PFSK-1 (cell line): ENCODE measurements around the gene EXOC7.

Source experiments
- FOXP2 ChIP-seq: optimal IDR thresholded peaks from 2 replicates; pipeline ENCODE3; 2011; ENCODE audit warnings: borderline replicate concordance, control low read depth, inconsistent platforms; ENCODE audit not compliant: insufficient read depth; ENCODE audit errors: extremely low read length, extremely low read depth
- POLR2AphosphoS5 ChIP-seq: IDR thresholded peaks from 2 replicates; pipeline ENCODE4 v1.6.1; 2012; ENCODE audit warnings: low read depth, mild to moderate bottlenecking, control low read depth, low read length, moderate library complexity
- SIN3A ChIP-seq: IDR thresholded peaks from 2 replicates; pipeline ENCODE4 v1.6.1; 2012; ENCODE audit warnings: mild to moderate bottlenecking, low read length, moderate library complexity, borderline replicate concordance; ENCODE audit not compliant: insufficient read depth
- TAF1 ChIP-seq: IDR thresholded peaks from 2 replicates; pipeline ENCODE4 v1.6.1; 2012; ENCODE audit warnings: low read length, control low read depth, borderline replicate concordance; ENCODE audit not compliant: insufficient read depth
- TF ChIP-seq, protein P1 (sequence below), 2 experiments: IDR thresholded peaks; 2 replicates each; pipeline versions ENCODE4 v1.6.1 to v1.8.0; 2011 to 2012; ENCODE audit warnings: low read depth in 2 of 2, low read length in 2 of 2, control low read depth in 1 of 2, inconsistent platforms in 1 of 2, mild to moderate bottlenecking in 1 of 2, moderate library complexity in 1 of 2; ENCODE audit not compliant: insufficient read depth in 1 of 2

Gene EXOC7

DNA sequence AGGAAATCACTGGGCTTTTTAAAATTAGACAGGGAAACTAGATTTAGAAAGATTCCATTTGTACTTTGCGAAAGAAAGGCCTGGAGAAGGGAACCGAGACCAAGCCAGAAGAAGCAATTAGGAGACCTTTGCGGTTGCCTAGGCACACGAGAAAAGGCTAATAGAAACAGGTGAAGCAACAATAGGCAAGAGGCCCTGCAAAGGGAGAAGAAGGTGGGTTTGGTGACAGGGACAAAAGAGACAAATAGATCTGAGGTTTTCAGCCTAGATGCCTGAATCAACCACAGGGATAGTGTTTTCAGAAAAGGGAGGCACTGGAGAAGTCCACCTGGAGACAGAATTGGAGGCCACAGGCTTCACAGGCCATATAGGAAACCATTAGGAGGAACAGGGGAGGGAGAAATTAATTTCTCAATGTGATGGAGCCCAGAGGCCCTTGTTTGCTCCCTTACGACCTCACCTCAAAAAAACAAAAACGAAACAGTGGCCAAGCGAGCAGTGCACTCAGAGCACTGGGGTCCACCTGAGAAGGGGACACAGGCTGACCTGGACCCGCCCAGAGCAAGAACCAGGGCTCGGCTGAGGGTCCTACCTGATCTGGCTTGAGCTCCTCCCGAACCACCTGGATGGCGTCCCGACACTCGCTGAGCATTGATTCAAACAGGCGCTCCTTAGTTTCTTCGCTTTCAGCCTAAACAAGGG, 53.6 kb downstream of the EXOC7 start:
- no peak for TF ChIP-seq POLR2AphosphoS5
- TF ChIP-seq SIN3A = no peak

DNA sequence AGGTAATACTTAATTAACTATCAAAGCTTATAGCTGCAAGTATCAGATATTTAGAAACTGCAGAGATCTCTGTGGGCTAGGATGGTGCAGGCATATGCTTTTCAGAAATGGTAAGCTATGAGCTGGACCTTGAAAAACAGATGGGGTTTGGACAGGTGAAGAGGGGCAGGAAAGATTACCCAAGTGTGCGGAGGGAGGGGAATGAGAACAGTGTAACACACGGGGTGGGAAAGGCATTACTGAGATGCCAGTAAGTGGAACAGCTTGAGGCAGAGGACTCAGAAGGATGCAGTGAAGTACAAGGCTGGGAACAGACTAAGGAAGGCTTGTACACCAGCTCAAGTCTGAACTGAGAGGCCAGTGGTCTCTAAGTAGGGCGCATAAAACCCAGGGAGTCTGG, 54.3 kb downstream of the EXOC7 start:
- no peak for TF ChIP-seq FOXP2
- no peak for TF ChIP-seq POLR2AphosphoS5
- TF ChIP-seq TAF1 = no peak
- TF ChIP-seq SIN3A = no peak
- TF ChIP-seq, protein P1, sequence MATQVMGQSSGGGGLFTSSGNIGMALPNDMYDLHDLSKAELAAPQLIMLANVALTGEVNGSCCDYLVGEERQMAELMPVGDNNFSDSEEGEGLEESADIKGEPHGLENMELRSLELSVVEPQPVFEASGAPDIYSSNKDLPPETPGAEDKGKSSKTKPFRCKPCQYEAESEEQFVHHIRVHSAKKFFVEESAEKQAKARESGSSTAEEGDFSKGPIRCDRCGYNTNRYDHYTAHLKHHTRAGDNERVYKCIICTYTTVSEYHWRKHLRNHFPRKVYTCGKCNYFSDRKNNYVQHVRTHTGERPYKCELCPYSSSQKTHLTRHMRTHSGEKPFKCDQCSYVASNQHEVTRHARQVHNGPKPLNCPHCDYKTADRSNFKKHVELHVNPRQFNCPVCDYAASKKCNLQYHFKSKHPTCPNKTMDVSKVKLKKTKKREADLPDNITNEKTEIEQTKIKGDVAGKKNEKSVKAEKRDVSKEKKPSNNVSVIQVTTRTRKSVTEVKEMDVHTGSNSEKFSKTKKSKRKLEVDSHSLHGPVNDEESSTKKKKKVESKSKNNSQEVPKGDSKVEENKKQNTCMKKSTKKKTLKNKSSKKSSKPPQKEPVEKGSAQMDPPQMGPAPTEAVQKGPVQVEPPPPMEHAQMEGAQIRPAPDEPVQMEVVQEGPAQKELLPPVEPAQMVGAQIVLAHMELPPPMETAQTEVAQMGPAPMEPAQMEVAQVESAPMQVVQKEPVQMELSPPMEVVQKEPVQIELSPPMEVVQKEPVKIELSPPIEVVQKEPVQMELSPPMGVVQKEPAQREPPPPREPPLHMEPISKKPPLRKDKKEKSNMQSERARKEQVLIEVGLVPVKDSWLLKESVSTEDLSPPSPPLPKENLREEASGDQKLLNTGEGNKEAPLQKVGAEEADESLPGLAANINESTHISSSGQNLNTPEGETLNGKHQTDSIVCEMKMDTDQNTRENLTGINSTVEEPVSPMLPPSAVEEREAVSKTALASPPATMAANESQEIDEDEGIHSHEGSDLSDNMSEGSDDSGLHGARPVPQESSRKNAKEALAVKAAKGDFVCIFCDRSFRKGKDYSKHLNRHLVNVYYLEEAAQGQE (IDR thresholded peaks at IDR 0.05; ENCODE audit: insufficient read depth in 1 of 2, low read depth in 2 of 2, low read length in 2 of 2) = no peak

DNA sequence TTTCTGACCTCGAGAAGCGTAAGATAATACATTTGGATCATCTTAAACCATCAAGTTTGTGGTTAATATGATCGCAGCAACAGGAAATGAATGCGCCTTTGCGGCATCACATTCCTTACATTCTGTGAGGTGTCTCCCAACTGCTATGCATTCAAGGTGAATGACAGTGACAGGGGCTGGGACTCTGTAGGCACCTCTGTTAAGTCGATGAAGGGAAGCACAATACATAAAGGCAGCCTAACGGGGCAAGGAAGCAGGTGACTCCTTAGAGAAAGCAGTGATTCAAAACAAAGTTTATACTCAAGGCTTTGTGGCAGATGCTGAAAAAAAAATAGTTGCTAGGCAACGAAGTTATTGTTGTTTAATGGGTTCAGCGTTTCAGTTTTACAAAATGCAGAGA, 54.9 kb downstream of the EXOC7 start:
- TF ChIP-seq TAF1 = no peak
- TF ChIP-seq, protein P1 (IDR thresholded peaks at IDR 0.05; ENCODE audit: insufficient read depth in 1 of 2, low read depth in 2 of 2, low read length in 2 of 2) = no peak
- TF ChIP-seq SIN3A = no peak
- TF ChIP-seq POLR2AphosphoS5 = no peak
- no peak for TF ChIP-seq FOXP2

DNA sequence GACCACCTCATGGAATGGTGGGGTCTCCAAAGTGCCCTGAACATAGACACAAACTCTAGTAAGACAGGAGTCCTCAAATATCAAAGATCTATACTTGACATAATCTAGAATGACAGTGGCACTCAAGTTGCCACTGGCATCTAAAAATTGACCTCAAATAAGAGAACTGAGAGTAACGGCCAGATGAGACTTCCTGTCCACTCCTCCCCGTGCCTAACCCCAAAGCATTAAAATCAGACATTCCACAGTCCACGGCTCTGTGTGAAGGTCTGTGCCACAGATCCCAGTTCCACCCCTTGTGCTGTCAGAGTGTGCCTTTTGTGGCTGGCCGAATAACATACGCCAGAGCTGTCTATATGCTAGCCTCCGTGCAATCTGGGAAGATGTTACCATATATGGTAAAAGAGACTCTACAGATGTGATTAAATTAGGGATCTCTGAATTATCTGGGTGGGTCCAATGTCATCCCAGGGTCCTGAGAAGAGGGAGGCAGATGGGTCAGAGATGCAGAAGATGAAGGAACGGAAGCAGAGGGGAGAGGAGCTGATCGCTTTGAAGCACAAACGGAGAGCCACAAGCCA, 55.5 kb downstream of the EXOC7 start:
- TF ChIP-seq, protein P1 (IDR thresholded peaks at IDR 0.05; ENCODE audit: insufficient read depth in 1 of 2, low read depth in 2 of 2, low read length in 2 of 2) = no peak
- TF ChIP-seq POLR2AphosphoS5 = no peak
- TF ChIP-seq FOXP2 = no peak
- TF ChIP-seq TAF1 = no peak
- no peak for TF ChIP-seq SIN3A

- TF ChIP-seq, protein P1 (IDR thresholded peaks at IDR 0.05; ENCODE audit: insufficient read depth in 1 of 2, low read depth in 2 of 2, low read length in 2 of 2) = no peak
- TF ChIP-seq POLR2AphosphoS5 (no peak), FOXP2 (no peak), SIN3A (no peak), TAF1 (no peak)
Measured at GRCh38 chr17:76046064-76046463, 57.5 kb downstream of the EXOC7 start.
